HPDE6-E6E7 (cell line): ENCODE measurements around the gene CEP128.

ENCODE experiments used
- DNase-seq: peaks from one replicate; pipeline ENCODE4 v3.0.0; 2011; ENCODE audit warnings: missing footprints; ENCODE audit errors: extremely low spot score

CEP128 gene

DNA sequence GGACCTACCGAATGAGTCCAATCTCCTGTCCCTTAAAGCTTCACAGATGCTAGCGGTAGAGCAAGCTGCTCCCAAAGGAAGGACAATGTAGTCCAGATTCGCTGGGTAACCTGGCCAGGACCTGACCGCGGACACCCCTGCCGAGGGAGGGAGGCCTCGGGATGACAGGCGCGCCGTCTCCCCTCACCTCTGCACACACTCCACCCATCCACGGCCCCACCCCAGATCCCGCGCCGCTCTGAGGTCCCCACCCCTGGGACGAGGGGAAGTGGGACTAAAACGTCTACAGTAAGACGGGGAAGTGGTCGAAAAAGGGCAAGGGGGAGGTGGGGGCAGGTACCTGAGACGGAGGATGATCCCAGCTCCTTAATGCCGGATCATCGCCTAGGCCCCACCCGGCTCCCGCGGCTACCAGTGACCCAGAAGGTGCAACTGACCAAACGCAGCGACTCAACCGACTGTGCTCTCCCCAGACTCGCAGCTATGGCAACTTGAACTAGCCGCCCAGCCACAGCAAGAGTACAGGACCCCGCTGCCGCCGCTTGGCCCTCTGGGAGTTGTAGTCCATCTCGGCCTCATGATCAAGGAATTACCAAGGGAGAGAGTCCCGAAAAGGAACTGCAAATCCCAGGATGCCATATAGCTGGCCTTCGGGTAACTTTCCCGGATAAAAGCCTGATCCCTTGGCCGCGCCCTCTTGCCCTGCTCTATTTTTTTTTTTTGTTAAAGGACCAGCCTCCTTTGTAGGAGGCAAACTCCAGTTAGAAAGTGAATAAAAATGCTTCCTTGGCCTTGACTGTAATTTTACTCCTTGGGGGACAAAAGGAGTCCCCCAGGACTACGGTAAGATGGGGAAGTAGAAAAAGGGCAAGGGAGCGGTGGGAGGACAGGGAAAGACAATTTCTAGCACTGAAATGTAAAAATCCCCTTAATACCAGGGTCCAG is at the start of gene CEP128:
CEP128 (minus strand) TSS at position 498 of the 945 bp plus-strand sequence.
- DNase-seq, result peak; percentile 96

DNA sequence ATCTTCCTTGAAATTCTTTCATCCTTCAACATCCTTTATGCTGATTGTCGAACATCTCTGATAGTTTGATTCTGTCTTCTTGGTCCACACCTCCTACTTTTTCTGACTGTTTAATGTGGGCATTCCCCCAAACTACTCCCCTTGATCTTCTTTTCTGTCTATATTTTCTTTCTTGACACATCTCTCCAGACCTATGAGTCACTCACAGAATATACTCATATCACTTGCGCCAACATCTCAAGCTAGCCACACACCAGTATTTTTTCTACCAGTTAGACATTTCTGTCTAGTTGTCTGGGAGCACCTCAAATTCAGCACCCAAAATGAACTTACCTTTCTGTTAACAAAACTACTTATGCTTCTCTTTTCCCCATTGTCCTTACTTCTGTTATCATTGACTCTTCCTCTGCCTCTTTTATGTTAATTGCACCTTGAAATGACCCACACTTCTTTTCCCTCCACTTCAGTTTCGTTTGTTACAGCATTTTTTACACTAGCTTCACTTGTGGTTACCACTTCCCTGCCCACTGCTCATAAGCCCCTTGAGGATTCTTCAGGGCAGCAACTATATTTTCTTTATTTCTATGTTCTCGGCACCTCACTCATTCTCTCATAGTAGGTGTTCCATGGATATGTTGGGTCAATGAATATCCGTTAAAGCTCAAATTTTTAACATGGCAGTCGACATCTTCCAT is 47.3 kb upstream of the CEP128 start:
- DNase-seq, result no peak

DNA sequence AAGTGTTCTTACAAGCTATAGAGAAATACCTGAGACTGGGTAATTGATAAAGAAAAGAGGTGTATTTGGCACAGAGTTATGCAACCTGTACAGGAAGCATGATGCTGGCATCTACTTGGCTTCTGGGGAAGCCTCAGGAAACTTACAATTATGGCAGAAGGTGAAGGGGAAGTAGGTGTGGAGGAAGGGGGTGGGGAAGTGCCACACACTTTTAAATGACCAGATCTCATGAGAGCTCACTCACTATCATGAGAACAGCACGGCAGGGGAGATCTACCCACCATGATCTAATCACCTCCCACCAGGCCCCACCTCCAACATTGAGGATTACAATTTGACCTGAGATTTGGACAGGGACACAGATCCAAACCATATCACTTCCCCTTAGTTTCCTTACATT is 46.7 kb upstream of the CEP128 start:
- no peak for DNase-seq

DNA sequence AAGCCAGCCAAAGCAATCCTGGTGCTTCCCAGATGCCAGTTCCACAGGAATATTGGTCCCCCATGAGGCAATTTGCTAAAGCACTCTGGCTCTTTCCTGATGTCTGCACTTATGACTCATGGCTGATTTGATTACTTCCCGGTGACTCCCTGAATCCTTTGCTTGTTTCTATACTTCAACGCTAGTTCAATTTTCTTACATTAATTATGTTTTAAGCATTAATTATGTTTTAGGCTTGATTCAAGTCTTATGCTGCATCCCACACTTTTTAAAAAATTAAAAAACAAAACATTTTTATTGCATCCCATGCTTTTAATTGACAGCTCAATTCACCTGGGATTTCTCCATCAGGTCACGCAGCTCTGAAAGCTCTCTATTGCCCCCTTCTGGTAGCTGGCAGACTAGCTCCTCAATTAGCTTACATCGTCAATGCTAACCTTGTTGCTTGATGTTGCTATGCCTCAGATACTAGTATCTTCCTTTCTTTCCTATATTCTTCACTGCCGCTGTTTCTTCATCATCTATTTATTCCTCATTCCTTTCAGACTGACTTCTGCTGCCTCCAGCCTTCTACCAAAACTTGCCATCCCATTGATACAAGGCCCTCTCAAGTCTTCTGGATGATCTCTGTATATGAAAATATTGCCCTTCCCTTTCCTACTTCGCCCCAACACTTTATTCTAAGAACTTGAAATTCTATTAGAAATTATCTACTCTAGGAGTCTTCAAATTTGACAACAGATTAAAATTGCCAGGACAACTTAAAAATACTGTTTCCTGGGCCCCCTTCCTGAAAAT is 45.9 kb upstream of the CEP128 start:
- DNase-seq, result peak; percentile 61

DNA sequence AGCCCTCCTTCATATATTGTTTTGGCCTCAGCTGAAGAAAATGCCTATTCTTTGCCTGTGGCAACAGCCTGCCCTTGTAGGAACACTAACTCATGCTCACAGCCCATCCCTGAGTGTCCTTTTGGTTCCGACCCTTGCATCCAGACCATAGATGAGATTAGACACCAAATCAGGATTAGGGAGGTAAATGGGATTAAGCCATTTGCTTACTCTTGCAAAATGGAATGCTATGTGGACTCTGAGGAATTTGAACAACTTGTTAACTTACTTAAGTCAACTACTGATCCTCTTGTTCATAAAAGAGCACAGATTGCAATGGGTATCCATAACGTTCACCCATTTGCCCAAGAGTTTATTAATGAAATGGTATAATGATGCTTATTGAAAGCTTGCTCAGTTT is 41.2 kb upstream of the CEP128 start:
- no peak for DNase-seq

DNA sequence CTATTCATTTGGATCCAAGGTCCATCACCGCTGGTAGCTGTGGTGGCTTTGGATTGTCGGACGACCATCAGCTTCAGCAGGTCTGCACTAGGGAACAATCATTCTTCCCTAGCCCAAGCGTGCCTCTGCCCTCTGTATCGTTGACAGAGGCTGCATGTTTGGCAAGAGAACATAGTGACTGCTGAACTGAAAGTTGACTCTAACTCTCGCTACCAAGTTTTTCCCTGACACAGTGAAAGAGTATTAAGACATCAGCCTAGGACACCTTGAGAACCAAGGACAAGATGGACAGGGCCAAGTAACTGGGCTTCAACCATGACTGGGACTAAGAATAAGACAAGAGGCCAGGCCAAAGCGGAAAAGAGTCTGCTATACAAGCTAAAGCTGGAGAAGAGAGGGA is 40.1 kb upstream of the CEP128 start:
- DNase-seq, result no peak

DNA sequence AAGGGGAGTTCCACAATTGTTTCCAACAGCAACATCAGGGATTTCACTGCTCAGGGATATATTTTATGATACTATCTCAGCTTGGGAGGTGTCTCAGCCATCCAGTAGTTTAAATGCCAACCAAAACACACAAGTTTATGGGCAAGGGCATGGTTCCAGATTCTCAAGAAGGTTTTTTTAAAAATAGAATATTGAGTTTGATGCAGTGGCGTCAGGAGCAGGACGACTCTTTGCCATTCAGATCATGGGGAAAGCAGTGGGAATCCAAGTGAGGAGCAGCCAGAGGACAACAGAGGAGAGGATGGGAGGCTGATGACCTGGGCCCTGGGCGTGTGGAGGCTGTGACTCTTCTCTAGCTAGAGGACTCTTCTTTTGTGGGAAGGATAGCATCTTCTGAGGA is 39.6 kb upstream of the CEP128 start:
- DNase-seq, result no peak

DNA sequence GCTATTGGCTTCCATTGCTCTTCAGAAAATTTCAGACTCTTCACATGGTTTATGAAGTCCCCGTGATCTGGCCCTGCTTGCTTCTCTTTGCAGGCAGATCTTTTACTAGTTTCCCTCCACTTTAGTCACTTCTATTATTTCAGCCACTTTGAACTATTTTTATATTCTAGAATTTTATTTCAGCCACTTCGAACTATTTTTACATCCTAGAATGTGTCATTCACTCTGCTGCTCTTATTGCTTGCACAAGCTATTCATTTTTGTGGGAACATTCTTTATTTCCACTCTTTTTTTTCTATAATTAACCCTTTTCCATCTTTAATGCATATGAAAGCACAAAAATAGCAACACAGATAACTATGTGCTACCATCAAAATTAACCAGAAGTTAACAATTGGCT is 38.4 kb upstream of the CEP128 start:
- no peak for DNase-seq

DNA sequence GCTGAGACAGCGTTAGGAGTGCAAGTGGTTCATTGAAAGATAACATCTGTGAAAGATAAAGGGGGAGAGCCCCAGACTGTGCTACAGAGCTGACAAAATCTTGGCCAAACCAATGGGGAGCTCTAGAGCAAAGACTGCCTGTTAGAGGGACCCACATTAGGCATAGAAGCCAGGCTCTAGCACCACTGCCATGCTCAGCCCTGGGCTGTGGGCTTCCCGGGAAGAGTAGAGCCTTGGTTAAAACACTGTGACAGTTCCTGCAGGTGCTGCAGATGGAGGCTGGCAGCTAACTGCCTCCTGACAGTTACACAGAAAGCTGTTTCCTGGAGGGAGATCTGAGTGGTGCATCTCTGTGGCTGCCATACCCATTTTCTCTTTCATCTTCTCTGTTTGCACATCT is 36.9 kb upstream of the CEP128 start:
- no peak for DNase-seq

DNA sequence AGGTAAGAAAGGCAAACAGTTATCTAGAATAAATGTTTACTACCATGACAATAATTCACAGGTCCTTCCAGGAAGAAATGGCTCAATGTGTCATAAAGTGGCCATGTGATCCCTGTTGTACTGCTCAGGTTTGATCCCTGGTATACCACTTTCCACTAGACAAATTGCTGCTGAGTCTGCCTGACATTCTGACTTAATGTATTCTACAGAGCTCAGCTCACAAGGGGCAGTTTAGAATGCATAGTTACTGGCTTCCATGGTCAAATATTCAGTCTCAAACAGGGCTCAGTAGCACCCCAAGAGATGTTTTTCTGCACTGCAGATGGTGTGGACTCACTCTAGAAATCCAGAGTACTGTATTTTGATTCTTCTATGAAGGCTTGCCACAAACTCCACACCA is 35.7 kb upstream of the CEP128 start:
- no peak for DNase-seq

DNA sequence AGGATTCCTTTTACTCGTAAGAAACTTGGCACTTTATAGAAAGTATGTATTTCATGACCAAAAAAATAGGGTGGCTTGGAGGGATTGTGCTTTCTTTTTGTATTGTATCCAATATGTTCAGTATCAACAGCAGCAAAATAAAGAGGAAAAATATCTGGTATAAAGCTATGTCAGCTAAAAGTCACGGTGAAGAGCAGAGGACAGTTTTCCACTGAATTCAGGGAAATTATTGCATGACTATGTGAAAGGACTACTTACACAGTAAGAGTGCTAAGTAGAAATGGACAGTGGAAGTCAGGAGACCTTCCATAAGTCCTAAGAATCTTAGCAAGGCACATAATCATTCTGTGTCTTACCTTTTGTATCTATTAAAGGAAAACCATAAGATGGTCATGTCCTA is 33.1 kb upstream of the CEP128 start:
- DNase-seq, result no peak

DNA sequence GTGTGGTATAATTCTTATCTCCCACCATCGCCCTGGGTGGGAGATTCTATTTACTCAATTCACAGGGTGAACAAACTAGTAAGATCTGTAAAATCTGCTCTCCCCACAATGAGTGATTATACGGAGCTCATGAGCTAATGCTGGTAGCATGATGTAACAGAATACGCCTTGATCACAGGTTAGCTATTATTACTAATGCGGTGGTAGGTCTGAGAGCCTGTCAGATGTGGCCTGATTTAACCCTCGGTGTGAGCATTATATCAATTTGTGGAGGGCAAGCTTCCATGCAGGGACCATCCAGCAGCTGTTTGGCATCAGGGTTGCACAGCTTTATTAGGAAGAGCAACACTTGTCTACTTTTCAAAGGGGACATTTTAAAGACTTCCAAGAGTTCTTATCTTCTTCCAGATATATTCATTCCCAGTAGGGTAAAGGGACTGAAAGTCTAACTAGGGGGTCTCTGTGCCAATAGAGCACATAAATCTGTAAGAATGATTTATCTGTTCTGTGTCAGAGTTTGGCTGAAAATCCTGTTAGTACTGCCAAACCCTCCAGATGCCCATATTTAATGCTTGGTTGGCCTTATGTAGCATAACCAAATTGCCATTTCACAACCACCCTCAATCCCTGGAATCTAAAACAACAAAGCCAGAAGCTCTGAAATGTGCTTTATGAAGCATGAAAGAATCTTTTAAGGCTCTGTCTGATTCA is 32.5 kb upstream of the CEP128 start:
- DNase-seq, result no peak

DNA sequence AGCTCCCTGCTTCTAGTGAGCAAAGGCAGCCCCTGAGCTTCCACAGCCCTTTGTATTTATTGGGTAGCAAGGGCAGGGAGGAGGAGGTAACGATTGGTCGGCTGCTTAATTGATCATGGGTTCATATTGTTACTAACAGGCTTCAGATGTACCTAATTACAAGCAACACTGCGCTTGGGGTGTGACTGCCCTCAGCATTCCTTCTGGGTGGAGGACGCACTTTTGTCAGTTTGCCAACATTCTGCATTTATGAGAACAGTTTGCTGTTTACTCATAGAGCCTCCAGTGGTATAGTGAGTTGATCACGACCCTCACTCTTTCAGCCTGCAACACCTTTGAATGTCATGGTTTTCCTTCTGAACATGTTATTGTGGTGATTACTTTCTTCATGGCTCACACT is 23.5 kb upstream of the CEP128 start:
- no peak for DNase-seq

DNA sequence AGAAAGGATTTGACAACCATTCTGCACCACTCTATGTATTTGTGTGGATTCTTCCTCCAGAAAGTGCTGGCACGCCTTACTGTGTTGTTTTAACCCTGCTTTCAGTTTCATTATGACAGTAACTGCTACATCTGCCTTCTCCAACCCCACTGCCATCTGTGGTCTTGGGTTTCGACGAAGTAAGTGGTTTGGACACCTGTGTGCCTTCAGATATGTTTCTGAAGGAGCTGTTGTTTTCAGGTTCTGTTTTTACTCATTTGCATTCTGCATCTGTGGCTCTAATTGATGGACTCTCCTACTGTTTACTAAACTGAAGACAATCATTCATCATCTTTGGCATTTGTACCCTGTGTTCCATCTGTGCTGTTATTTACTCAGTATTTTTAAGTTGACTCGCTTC is 18.0 kb upstream of the CEP128 start:
- DNase-seq, result no peak

DNA sequence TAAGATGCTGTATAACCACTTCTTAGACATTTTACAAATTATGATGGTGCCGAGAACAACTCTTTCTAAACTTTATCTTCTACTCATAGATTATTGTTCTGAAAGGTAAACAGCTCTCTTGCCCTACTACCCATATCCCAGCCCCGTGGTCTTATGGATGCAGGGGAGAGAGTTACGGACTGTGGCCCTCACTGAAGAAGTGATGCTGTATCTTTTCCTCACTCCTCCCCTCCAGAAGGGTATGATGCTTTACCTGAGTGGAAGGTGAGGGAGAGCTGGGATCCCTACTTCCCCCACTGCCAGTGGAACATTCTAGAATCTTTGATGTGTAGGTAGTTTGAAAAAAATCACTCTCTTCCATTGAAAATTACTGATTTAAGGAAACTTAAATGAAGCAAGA is 17.4 kb upstream of the CEP128 start:
- no peak for DNase-seq

DNA sequence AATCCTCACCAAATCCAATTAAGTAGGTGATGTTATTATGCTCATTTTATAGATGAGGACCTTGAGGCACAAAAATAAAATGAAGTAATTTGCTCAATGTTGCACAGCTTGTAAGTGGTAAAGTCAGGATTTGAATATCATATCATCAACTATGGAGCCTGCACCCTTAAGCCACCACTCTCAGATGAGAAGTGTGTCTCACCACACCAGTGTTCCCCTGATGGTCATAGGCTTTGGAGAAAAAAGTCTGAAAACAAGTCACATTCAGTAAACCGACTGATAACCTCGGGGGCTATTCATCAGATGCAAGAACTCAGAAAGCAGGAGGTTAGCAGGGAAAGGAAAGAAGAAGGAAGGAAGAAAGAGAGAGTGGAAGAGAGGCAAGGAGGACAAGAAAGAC is 16.7 kb upstream of the CEP128 start:
- DNase-seq, result no peak

DNA sequence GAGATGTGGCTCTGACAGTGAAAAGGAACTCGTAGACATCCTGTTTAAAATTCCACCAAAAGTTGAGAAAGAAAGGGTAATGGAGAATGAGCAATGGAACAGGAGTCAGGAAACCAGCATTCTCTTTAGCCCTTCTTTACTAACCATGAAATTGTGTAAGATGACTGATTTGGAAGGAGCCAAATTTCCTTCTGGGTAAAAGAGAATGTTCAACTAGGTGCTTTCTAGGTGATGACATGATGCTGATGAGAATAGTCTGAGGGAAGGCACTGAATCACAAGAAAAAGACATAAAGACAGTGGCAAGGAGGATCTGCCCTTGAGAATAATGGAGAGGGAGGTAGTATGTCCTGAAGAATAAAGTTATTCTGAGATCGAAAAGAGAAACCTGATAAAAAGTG is 16.1 kb upstream of the CEP128 start:
- no peak for DNase-seq

DNA sequence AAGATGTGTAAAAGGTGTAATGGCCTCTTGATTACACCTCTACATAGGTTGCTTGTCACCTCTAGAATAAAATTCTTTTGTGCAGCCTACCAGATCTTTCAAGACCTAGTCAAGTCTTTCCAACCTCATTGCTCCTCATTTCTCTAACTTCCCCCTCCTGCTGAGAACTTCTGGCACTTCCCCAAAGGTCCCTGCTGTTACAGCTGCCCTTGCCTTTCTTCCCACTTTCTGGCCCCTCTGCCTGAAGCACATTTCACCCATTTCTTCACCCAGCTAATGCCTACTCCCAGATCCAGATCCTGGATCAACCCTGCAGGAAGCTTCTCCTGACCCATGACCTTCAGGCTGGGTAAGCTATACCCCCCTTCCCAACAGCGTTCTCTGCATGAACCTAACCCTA is 15.4 kb upstream of the CEP128 start:
- DNase-seq, result no peak

DNA sequence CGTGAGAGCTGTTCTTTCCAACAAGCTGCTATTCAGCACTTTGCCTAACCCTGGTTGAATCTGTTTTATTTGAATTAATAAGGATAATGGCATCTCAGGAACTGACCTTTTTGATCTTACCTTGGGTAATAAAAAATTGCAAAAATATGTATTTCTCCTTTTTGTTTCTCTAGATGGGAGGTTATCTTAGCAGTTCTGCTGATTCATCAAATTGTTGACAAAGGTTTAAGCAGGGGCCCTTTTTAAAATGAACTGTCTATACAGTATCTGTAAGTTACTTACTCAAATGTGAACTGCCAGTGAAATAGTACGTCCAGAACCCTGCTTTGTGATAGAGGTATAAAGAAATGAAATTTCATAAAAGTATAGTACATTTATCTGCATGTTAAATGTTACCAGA is 14.6 kb upstream of the CEP128 start:
- DNase-seq, result no peak

DNA sequence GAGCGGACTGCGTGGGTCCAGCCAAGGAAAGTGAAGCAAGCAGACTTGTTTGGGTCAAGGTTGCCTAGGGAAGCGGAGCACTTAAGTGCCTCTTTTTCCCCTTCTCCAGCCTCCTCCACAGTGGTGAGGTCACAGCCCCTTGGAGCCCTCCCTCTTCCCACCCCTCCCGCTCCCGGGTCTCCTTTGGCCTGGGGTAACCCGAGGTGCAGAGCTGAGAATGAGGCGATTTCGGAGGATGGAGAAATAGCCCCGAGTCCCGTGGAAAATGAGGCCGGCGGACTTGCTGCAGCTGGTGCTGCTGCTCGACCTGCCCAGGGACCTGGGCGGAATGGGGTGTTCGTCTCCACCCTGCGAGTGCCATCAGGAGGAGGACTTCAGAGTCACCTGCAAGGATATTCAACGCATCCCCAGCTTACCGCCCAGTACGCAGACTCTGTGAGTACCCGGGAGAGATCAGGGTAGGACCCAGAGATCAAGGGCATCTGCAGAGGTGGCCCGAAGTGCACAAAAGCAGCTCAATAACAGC is 13.9 kb upstream of the CEP128 start, which contains the start of gene TSHR:
TSHR (plus strand) TSS at position 206 of the 526 bp plus-strand sequence; CDS start at position 266, 60 bp downstream.
- no peak for DNase-seq

DNA sequence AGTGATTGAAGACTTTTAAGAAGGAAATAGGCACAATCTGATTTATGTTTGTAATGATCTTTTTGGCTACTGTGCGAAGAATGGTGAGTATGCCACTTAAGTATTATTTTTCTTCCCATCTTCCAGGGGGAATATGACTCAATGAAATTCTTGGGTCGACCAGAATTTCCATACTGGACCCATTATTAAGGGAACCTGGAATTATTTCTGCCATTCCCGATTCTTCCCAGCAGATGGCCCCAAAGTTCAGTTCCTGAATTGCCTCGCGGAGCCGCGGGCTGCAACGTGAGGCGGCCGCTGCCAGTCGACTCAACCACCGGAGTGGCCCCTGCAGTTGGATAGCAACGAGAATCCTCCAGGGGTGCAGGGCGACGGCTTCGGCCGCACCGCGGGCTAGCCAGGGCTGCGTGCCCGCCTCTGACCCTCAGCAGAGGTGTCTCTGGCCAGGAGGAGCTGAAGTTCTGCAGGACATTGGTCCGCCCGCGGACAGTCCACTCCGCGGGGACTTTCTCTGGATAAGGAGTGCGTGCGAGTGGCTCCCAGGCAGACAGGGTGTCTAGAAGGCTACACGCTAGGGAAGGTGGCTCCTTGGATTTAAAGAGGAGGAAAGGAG is 13.3 kb upstream of the CEP128 start:
- DNase-seq, result peak; percentile 61
